GM21515 (cell line): ENCODE results near the gene KCNIP4.

Experiments used
- ATAC-seq: cut with Tn5 transposase; IDR thresholded peaks from one replicate; pipeline ENCODE4 v1.9.1; 2021; ENCODE audit not compliant: unreplicated experiment

Gene KCNIP4

GRCh38 chr4:21205821-21206531 lies 742.6 kb downstream of the KCNIP4 start:
- no peak for ATAC-seq

- no peak for ATAC-seq
Measured at GRCh38 chr4:21203416-21203815, 745.2 kb downstream of the KCNIP4 start.

GRCh38 chr4:21202959-21203358 lies 745.6 kb downstream of the KCNIP4 start:
- no peak for ATAC-seq

- ATAC-seq: no peak
Measured at GRCh38 chr4:21198683-21199082, 749.9 kb downstream of the KCNIP4 start.

- ATAC-seq: no peak
Measured at GRCh38 chr4:21195682-21196081, 752.9 kb downstream of the KCNIP4 start.

- no peak for ATAC-seq
Measured at GRCh38 chr4:21192367-21192766, 756.2 kb downstream of the KCNIP4 start.

GRCh38 chr4:21191317-21191716 lies 757.3 kb downstream of the KCNIP4 start:
- ATAC-seq: no peak

- no peak for ATAC-seq
Measured at GRCh38 chr4:21184788-21185187, 763.8 kb downstream of the KCNIP4 start.

GRCh38 chr4:21181716-21182115 lies 766.9 kb downstream of the KCNIP4 start:
- ATAC-seq: no peak

- ATAC-seq: no peak
Measured at GRCh38 chr4:21177871-21178270, 770.7 kb downstream of the KCNIP4 start.

GRCh38 chr4:21177092-21177491 lies 771.5 kb downstream of the KCNIP4 start:
- ATAC-seq: no peak

- no peak for ATAC-seq
Measured at GRCh38 chr4:21167711-21168110, 780.9 kb downstream of the KCNIP4 start.

GRCh38 chr4:21155367-21155766 lies 793.2 kb downstream of the KCNIP4 start:
- ATAC-seq: no peak

- ATAC-seq: no peak
Measured at GRCh38 chr4:21139327-21139726, 809.2 kb downstream of the KCNIP4 start.

GRCh38 chr4:21136051-21136630 lies 812.4 kb downstream of the KCNIP4 start:
- no peak for ATAC-seq

- no peak for ATAC-seq
Measured at GRCh38 chr4:21134994-21135393, 813.6 kb downstream of the KCNIP4 start.

- no peak for ATAC-seq
Measured at GRCh38 chr4:21130606-21131005, 818.0 kb downstream of the KCNIP4 start.

GRCh38 chr4:21126014-21126512 lies 822.5 kb downstream of the KCNIP4 start:
- ATAC-seq: no peak

GRCh38 chr4:21118301-21118700 lies 830.3 kb downstream of the KCNIP4 start:
- ATAC-seq: no peak

- ATAC-seq: no peak
Measured at GRCh38 chr4:21117541-21118180, 830.9 kb downstream of the KCNIP4 start.

- ATAC-seq: no peak
Measured at GRCh38 chr4:21113496-21114223, 834.9 kb downstream of the KCNIP4 start.

- ATAC-seq: no peak
Measured at GRCh38 chr4:21102667-21103066, 845.9 kb downstream of the KCNIP4 start.
